Muscle layer of duodenum (tissue), 2 donors: Measurements from ENCODE around the gene DUSP6.

Experiments used
- H3K27ac ChIP-seq: one replicate; pipeline ENCODE4 v1.7.0; 2013; ENCODE audit warnings: mild to moderate bottlenecking, low read length
- H3K27me3 ChIP-seq: one replicate; pipeline ENCODE4 v1.7.0; 2013; ENCODE audit warnings: low read depth, mild to moderate bottlenecking, control low read depth, low read length
- H3K36me3 ChIP-seq, 2 donors: one replicate each; pipeline ENCODE4 v1.7.0; 2013; ENCODE audit warnings: low read length in 2 of 2, control low read depth in 1 of 2, mild to moderate bottlenecking in 1 of 2; ENCODE audit not compliant: insufficient read depth in 2 of 2, control insufficient read depth in 1 of 2
- H3K4me1 ChIP-seq, 2 donors: one replicate each; pipeline ENCODE4 v1.7.0; 2013; ENCODE audit warnings: low read length in 2 of 2, mild to moderate bottlenecking in 2 of 2, control low read depth in 1 of 2, moderate library complexity in 1 of 2; ENCODE audit not compliant: insufficient read depth in 2 of 2, control insufficient read depth in 1 of 2
- H3K4me3 ChIP-seq, 2 donors: one replicate each; pipeline ENCODE4 v1.7.0; 2013; ENCODE audit warnings: low read length in 2 of 2, low read depth in 1 of 2, mild to moderate bottlenecking in 1 of 2
- H3K9me3 ChIP-seq, 2 donors: one replicate each; pipeline ENCODE4 v1.7.0; 2013; ENCODE audit warnings: low read length in 2 of 2, control low read depth in 1 of 2, mild to moderate bottlenecking in 1 of 2; ENCODE audit not compliant: control insufficient read depth in 1 of 2
- donor health status: healthy.

DUSP6 gene

GRCh38 chr12:89320735-89321134 is 31.6 kb downstream of the DUSP6 start:
- Histone ChIP-seq H3K4me1 (no peaks in the 10 kb centered on the region), H3K4me3 (no peak overlapping the region), H3K36me3 (no peaks in the 10 kb centered on the region), H3K27me3 (no peaks in the 10 kb centered on the region), H3K27ac (no peak overlapping the region), H3K9me3 (no peaks in the 10 kb centered on the region)

GRCh38 chr12:89319606-89320005 is 32.7 kb downstream of the DUSP6 start:
- Histone ChIP-seq H3K4me3 (no peak overlapping the region), H3K4me1 (no peaks in the 10 kb centered on the region), H3K9me3 (no peaks in the 10 kb centered on the region), H3K27ac (no peak overlapping the region), H3K27me3 (no peaks in the 10 kb centered on the region), H3K36me3 (no peaks in the 10 kb centered on the region)

- no peaks in the 10 kb centered on the region for H3K27me3 ChIP-seq
- no peaks in the 10 kb centered on the region for H3K9me3 ChIP-seq
- H3K4me1 ChIP-seq = no peaks in the 10 kb centered on the region
- no peak overlapping the region for H3K27ac ChIP-seq
- H3K36me3 ChIP-seq = no peaks in the 10 kb centered on the region
- H3K4me3 ChIP-seq = no peak overlapping the region
Observed at GRCh38 chr12:89319122-89319521, 33.2 kb downstream of the DUSP6 start.

- H3K36me3 ChIP-seq = no peaks in the 10 kb centered on the region
- no peak overlapping the region for H3K4me3 ChIP-seq
- H3K27ac ChIP-seq = no peak overlapping the region
- no peaks in the 10 kb centered on the region for H3K27me3 ChIP-seq
- no peaks in the 10 kb centered on the region for H3K4me1 ChIP-seq
- H3K9me3 ChIP-seq = no peaks in the 10 kb centered on the region
Observed at GRCh38 chr12:89316705-89317139, 35.6 kb downstream of the DUSP6 start.

GRCh38 chr12:89314060-89314761 is 38.1 kb downstream of the DUSP6 start:
- no peaks in the 10 kb centered on the region for H3K9me3 ChIP-seq
- no peaks in the 10 kb centered on the region for H3K4me1 ChIP-seq
- no peak overlapping the region for H3K4me3 ChIP-seq
- H3K27me3 ChIP-seq = no peaks in the 10 kb centered on the region
- no peaks in the 10 kb centered on the region for H3K36me3 ChIP-seq
- H3K27ac ChIP-seq = no peak overlapping the region

- H3K9me3 ChIP-seq = no peaks in the 10 kb centered on the region
- H3K4me1 ChIP-seq = no peaks in the 10 kb centered on the region
- H3K4me3 ChIP-seq = no peak overlapping the region
- H3K36me3 ChIP-seq = no peaks in the 10 kb centered on the region
- H3K27me3 ChIP-seq = no peaks in the 10 kb centered on the region
- H3K27ac ChIP-seq = no peak overlapping the region
Observed at GRCh38 chr12:89311703-89312293, 40.5 kb downstream of the DUSP6 start.

- H3K4me3 ChIP-seq = no peak overlapping the region
- H3K9me3 ChIP-seq = no peaks in the 10 kb centered on the region
- no peaks in the 10 kb centered on the region for H3K27me3 ChIP-seq
- H3K36me3 ChIP-seq = no peaks in the 10 kb centered on the region
- no peak overlapping the region for H3K27ac ChIP-seq
- no peaks in the 10 kb centered on the region for H3K4me1 ChIP-seq
Observed at GRCh38 chr12:89309815-89310214, 42.5 kb downstream of the DUSP6 start.

GRCh38 chr12:89309440-89309802 is 42.9 kb downstream of the DUSP6 start:
- no peaks in the 10 kb centered on the region for H3K9me3 ChIP-seq

GRCh38 chr12:89307474-89308253 is 44.6 kb downstream of the DUSP6 start:
- no peaks in the 10 kb centered on the region for H3K36me3 ChIP-seq
- no peaks in the 10 kb centered on the region for H3K27me3 ChIP-seq
- H3K4me1 ChIP-seq = no peaks in the 10 kb centered on the region
- H3K9me3 ChIP-seq = no peaks in the 10 kb centered on the region
- no peak overlapping the region for H3K4me3 ChIP-seq
- H3K27ac ChIP-seq = no peak overlapping the region

More at GRCh38 chr12:89309440-89309802, 42.9 kb downstream of the DUSP6 start:
- no peaks in the 10 kb centered on the region for H3K27me3 ChIP-seq
- H3K4me1 ChIP-seq = no peaks in the 10 kb centered on the region
- H3K36me3 ChIP-seq = no peaks in the 10 kb centered on the region
- no peak overlapping the region for H3K27ac ChIP-seq
- H3K4me3 ChIP-seq = no peak overlapping the region

- H3K4me3 ChIP-seq = no peak overlapping the region
- no peak overlapping the region for H3K27ac ChIP-seq
- no peaks in the 10 kb centered on the region for H3K36me3 ChIP-seq
- H3K4me1 ChIP-seq = no peaks in the 10 kb centered on the region
- no peaks in the 10 kb centered on the region for H3K9me3 ChIP-seq
- no peaks in the 10 kb centered on the region for H3K27me3 ChIP-seq
Observed at GRCh38 chr12:89306827-89307473, 45.4 kb downstream of the DUSP6 start.

GRCh38 chr12:89305373-89305772 is 46.9 kb downstream of the DUSP6 start:
- Histone ChIP-seq H3K27me3 (no peaks in the 10 kb centered on the region), H3K9me3 (no peaks in the 10 kb centered on the region), H3K27ac (no peak overlapping the region), H3K4me3 (no peak overlapping the region), H3K36me3 (no peaks in the 10 kb centered on the region), H3K4me1 (no peaks in the 10 kb centered on the region)
